HEK293 (cell line): Measurements from ENCODE around the gene PPP4R1.

Source experiments
- CTCF ChIP-seq: fragments of 450-650 bp; formaldehyde crosslinking; IDR thresholded peaks from 2 replicates; pipeline ENCODE4 v1.5.1; 2016; ENCODE audit warnings: missing biosample characterization, missing genetic modification characterization
- REPIN1 ChIP-seq: fragments of 450-650 bp; formaldehyde crosslinking; IDR thresholded peaks from 2 replicates; pipeline ENCODE4 v1.5.1; 2017; ENCODE audit warnings: missing biosample characterization, missing genetic modification characterization, low read depth
- REST ChIP-seq: fragments of 450-650 bp; formaldehyde crosslinking; IDR thresholded peaks from 2 replicates; pipeline ENCODE4 v1.5.1; 2016; ENCODE audit warnings: missing biosample characterization, missing genetic modification characterization
- SCRT2 ChIP-seq: fragments of 450-650 bp; formaldehyde crosslinking; IDR thresholded peaks from 2 replicates; pipeline ENCODE4 v1.5.1; 2016; ENCODE audit warnings: missing biosample characterization, missing genetic modification characterization
- SP2 ChIP-seq: fragments of 450-650 bp; formaldehyde crosslinking; IDR thresholded peaks from 2 replicates; pipeline ENCODE4 v1.5.1; 2016; ENCODE audit warnings: missing biosample characterization, missing genetic modification characterization
- ZBTB20 ChIP-seq: fragments of 450-650 bp; formaldehyde crosslinking; IDR thresholded peaks from 2 replicates; pipeline ENCODE4 v1.5.1; 2016; ENCODE audit warnings: missing biosample characterization, missing genetic modification characterization
- ZFP41 ChIP-seq: fragments of 450-650 bp; formaldehyde crosslinking; IDR thresholded peaks from 2 replicates; pipeline ENCODE4 v1.5.1; 2016; ENCODE audit warnings: missing biosample characterization, missing genetic modification characterization, borderline replicate concordance
- ZNF132 ChIP-seq: fragments of 450-650 bp; formaldehyde crosslinking; IDR thresholded peaks from 2 replicates; pipeline ENCODE4 v1.5.1; 2017; ENCODE audit warnings: missing biosample characterization, missing genetic modification characterization, borderline replicate concordance
- ZNF324 ChIP-seq: fragments of 450-650 bp; formaldehyde crosslinking; IDR thresholded peaks from 2 replicates; pipeline ENCODE4 v1.5.1; 2016; ENCODE audit warnings: missing biosample characterization, missing genetic modification characterization
- ZNF518A ChIP-seq: fragments of 450-650 bp; formaldehyde crosslinking; conservative IDR thresholded peaks from 2 replicates; pipeline ENCODE4 v1.5.1; 2016; ENCODE audit warnings: low read depth, missing biosample characterization, missing genetic modification characterization
- ZNF623 ChIP-seq: fragments of 450-650 bp; formaldehyde crosslinking; IDR thresholded peaks from 2 replicates; pipeline ENCODE4 v1.5.1; 2016; ENCODE audit warnings: missing biosample characterization, missing genetic modification characterization
- ZNF843 ChIP-seq: fragments of 450-650 bp; formaldehyde crosslinking; IDR thresholded peaks from 2 replicates; pipeline ENCODE4 v1.5.1; 2016; ENCODE audit warnings: missing biosample characterization, missing genetic modification characterization
- ZSCAN5A ChIP-seq: fragments of 450-650 bp; formaldehyde crosslinking; IDR thresholded peaks from 2 replicates; pipeline ENCODE4 v1.5.1; 2016; ENCODE audit warnings: missing biosample characterization, missing genetic modification characterization

GRCh38 chr18:9558387-9559064, 55.8 kb downstream of the PPP4R1 start:
- TF ChIP-seq CTCF: no peak
- TF ChIP-seq REPIN1: no peak
- TF ChIP-seq ZNF843 (tag by site-specific recombination): no peak
- TF ChIP-seq SCRT2: no peak
- no peak for TF ChIP-seq ZSCAN5A (tag by site-specific recombination)
- no peak for TF ChIP-seq ZNF132 (tag by site-specific recombination)
- no peak for TF ChIP-seq REST (tag by site-specific recombination)
- TF ChIP-seq ZBTB20 (tag by site-specific recombination): no peak
- no peak for TF ChIP-seq ZFP41
- TF ChIP-seq ZNF623 (tag by site-specific recombination): no peak
- no peak for TF ChIP-seq SP2 (tag by site-specific recombination)
- no peak for TF ChIP-seq ZNF518A (tag by site-specific recombination)
- no peak for TF ChIP-seq ZNF324 (tag by site-specific recombination)
